Fibroblast of peridontal ligament (primary cell): Measurements from ENCODE around the gene SRSF8.
A peak's percentile ranks its signal among the peaks of the same experiment; 100 is the strongest.
"Not testable (repeated sequence)": the region's sequence is repeated elsewhere in the genome, so short reads cannot be mapped to it uniquely, and the experiment has no call there.

ENCODE experiments used
- DNase-seq: peaks from one replicate; pipeline ENCODE4 v3.0.0-alpha.2; 2010; ENCODE audit errors: extremely low read depth

SRSF8 gene

GRCh38 chr11:95066716-95067038 lies at the start of gene SRSF8:
TSS of gene SRSF8 (plus strand) at chr11:95066919. CDS start at chr11:95067227, 308 bp downstream.
- no peak for DNase-seq

GRCh38 chr11:95021468-95021867 lies 45.3 kb upstream of the SRSF8 start:
- not testable (repeated sequence) for DNase-seq

GRCh38 chr11:95024958-95025357 lies 41.8 kb upstream of the SRSF8 start, which contains the start of gene KDM4E:
TSS of gene KDM4E (plus strand) at chr11:95025258. CDS start at chr11:95025558, 300 bp downstream.
- DNase-seq: no peak

GRCh38 chr11:95025594-95025993 lies 41.1 kb upstream of the SRSF8 start:
- not testable (repeated sequence) for DNase-seq

GRCh38 chr11:95028357-95028756 lies 38.4 kb upstream of the SRSF8 start:
- no peak for DNase-seq

GRCh38 chr11:95033051-95033450 lies 33.7 kb upstream of the SRSF8 start:
- no peak for DNase-seq

GRCh38 chr11:95035316-95035715 lies 31.4 kb upstream of the SRSF8 start:
- no peak for DNase-seq

GRCh38 chr11:95037356-95038035 lies 29.2 kb upstream of the SRSF8 start:
- DNase-seq: not testable (repeated sequence)

GRCh38 chr11:95042239-95042638 lies 24.5 kb upstream of the SRSF8 start:
- no peak for DNase-seq

GRCh38 chr11:95042906-95043305 lies 23.8 kb upstream of the SRSF8 start:
- no peak for DNase-seq

GRCh38 chr11:95044010-95044409 lies 22.7 kb upstream of the SRSF8 start:
- no peak for DNase-seq

- no peak for DNase-seq
Measured at GRCh38 chr11:95045812-95046211, 20.9 kb upstream of the SRSF8 start.

GRCh38 chr11:95049122-95049521 lies 17.6 kb upstream of the SRSF8 start, which contains the start of gene KDM4F:
TSS of gene KDM4F (plus strand) at chr11:95049422.
- DNase-seq: not testable (repeated sequence)

- DNase-seq: no peak
Measured at GRCh38 chr11:95050595-95051202, 16.0 kb upstream of the SRSF8 start.

- no peak for DNase-seq
Measured at GRCh38 chr11:95054356-95054755, 12.4 kb upstream of the SRSF8 start.

GRCh38 chr11:95055283-95055897 lies 11.3 kb upstream of the SRSF8 start:
- DNase-seq: no peak

- no peak for DNase-seq
Measured at GRCh38 chr11:95057959-95058358, 8.8 kb upstream of the SRSF8 start.

GRCh38 chr11:95058621-95059020 lies 8.1 kb upstream of the SRSF8 start:
- DNase-seq: no peak

- no peak for DNase-seq
Measured at GRCh38 chr11:95059046-95059445, 7.7 kb upstream of the SRSF8 start.

GRCh38 chr11:95065336-95065735 lies 1.4 kb upstream of the SRSF8 start:
- no peak for DNase-seq

- peak; percentile 75 for DNase-seq
Measured at GRCh38 chr11:95067039-95067840, 521 bp downstream of the SRSF8 start.

GRCh38 chr11:95067841-95068219 lies 1.1 kb downstream of the SRSF8 start:
- no peak for DNase-seq
